ENCODE data around the gene PACSIN2.

Gene PACSIN2

DNA sequence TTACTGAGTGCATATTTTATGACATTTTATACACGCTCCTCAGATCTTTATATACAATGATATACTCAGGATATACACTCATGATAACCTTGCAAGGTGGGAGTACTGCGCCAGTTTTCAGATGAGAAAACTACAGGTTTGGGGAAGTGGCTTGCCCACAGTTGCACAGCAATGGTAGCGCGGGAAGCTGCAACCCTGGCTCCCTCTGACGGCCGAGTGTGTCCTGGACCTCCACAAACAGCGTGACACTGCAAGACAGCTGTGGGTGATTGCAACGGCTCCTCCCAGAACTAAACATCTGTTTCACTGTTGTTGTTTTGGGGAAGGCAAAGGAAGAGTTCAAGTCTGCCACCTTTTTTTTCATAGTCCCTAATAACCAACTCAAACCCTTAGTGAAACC, 47.0 kb downstream of the PACSIN2 start:
- Histone ChIP-seq H3K9me3 (ENCODE audit: insufficient read depth, low read length, severe bottlenecking) (no peaks in the 10 kb centered on the region), H3K27me3 (ENCODE audit: insufficient read depth, low read length, poor library complexity) (no peaks in the 10 kb centered on the region), H3K79me2 (ENCODE audit: insufficient read depth, low read length) (peaks cover 71% of the 10 kb centered on the region), H3K36me3 (ENCODE audit: insufficient read depth, low read length) (peaks cover 7% of the 10 kb centered on the region; the same call in 1 of the 2 replicates), H2AFZ (ENCODE audit: low read depth, low read length) (no peak overlapping the region), H3K4me2 (ENCODE audit: insufficient read depth, low read length) (no peak overlapping the region), H3K4me1 (ENCODE audit: insufficient read depth, low read length) (peaks cover 9% of the 10 kb centered on the region), H3K27ac (ENCODE audit: low read length) (no peak overlapping the region), H3K9ac (ENCODE audit: low read depth, low read length) (no peak overlapping the region), H3K4me3 (ENCODE audit: low read depth in 1 of 2, low read length in 2 of 2) (no peak overlapping the region), H4K20me1 (ENCODE audit: insufficient read depth, low read length) (peaks cover 38% of the 10 kb centered on the region)
- TF ChIP-seq EZH2 (IDR thresholded peaks at IDR 0.05; ENCODE audit: borderline replicate concordance, low read depth, low read length, severe bottlenecking): no peak
- TF ChIP-seq, protein P1, sequence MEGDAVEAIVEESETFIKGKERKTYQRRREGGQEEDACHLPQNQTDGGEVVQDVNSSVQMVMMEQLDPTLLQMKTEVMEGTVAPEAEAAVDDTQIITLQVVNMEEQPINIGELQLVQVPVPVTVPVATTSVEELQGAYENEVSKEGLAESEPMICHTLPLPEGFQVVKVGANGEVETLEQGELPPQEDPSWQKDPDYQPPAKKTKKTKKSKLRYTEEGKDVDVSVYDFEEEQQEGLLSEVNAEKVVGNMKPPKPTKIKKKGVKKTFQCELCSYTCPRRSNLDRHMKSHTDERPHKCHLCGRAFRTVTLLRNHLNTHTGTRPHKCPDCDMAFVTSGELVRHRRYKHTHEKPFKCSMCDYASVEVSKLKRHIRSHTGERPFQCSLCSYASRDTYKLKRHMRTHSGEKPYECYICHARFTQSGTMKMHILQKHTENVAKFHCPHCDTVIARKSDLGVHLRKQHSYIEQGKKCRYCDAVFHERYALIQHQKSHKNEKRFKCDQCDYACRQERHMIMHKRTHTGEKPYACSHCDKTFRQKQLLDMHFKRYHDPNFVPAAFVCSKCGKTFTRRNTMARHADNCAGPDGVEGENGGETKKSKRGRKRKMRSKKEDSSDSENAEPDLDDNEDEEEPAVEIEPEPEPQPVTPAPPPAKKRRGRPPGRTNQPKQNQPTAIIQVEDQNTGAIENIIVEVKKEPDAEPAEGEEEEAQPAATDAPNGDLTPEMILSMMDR (IDR thresholded peaks at IDR 0.05; ENCODE audit: borderline replicate concordance, extremely low read depth, low read length, poor library complexity, severe bottlenecking): no peak
- DNase-seq (no peak), ATAC-seq (ENCODE audit: insufficient read depth, low read depth) (no peak)

DNA sequence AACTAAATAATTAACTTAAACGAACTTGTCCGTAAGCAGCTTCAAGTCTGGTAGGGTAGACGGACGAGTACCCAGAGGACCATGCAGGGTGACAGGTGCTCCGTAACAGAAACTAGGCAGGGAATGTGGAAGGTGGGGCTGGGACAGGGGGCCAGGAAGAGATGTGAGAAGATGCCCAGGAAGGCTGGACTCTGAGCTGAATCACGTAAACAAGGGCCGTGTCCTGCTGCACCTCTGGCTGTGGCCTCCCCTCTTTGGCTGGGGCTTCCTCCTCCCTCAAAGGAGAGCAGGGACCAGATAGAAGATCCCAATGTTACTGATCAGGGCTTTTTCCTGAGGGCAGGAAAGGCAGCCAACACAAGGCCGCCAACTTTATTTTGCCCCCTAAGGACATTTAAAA, 47.9 kb downstream of the PACSIN2 start:
- Histone ChIP-seq H4K20me1 (ENCODE audit: insufficient read depth, low read length) (peaks cover 45% of the 10 kb centered on the region), H3K9ac (ENCODE audit: low read depth, low read length) (no peak overlapping the region), H3K4me3 (ENCODE audit: low read depth in 1 of 2, low read length in 2 of 2) (no peak overlapping the region), H3K4me1 (ENCODE audit: insufficient read depth, low read length) (peaks cover 9% of the 10 kb centered on the region), H3K27ac (ENCODE audit: low read length) (no peak overlapping the region), H2AFZ (ENCODE audit: low read depth, low read length) (no peak overlapping the region), H3K9me3 (ENCODE audit: insufficient read depth, low read length, severe bottlenecking) (no peaks in the 10 kb centered on the region), H3K27me3 (ENCODE audit: insufficient read depth, low read length, poor library complexity) (no peaks in the 10 kb centered on the region), H3K79me2 (ENCODE audit: insufficient read depth, low read length) (peaks cover 73% of the 10 kb centered on the region), H3K4me2 (ENCODE audit: insufficient read depth, low read length) (no peak overlapping the region), H3K36me3 (ENCODE audit: insufficient read depth, low read length) (peaks cover 7% of the 10 kb centered on the region; the same call in 1 of the 2 replicates)
- no peak for ATAC-seq (ENCODE audit: insufficient read depth, low read depth)
- no peak for TF ChIP-seq EZH2 (IDR thresholded peaks at IDR 0.05; ENCODE audit: borderline replicate concordance, low read depth, low read length, severe bottlenecking)
- TF ChIP-seq, protein P1 (IDR thresholded peaks at IDR 0.05; ENCODE audit: borderline replicate concordance, extremely low read depth, low read length, poor library complexity, severe bottlenecking): no peak
- no peak for DNase-seq

GRCh38 chr22:42966497-42966896, 48.5 kb downstream of the PACSIN2 start:
- H3K9ac ChIP-seq (ENCODE audit: low read depth, low read length): no peak overlapping the region
- peaks cover 9% of the 10 kb centered on the region for H3K4me1 ChIP-seq (ENCODE audit: insufficient read depth, low read length)
- ATAC-seq (ENCODE audit: insufficient read depth, low read depth) (no peak), DNase-seq (no peak)
- no peak overlapping the region for H3K4me3 ChIP-seq (ENCODE audit: low read depth in 1 of 2, low read length in 2 of 2)
- no peak overlapping the region for H3K4me2 ChIP-seq (ENCODE audit: insufficient read depth, low read length)
- H2AFZ ChIP-seq (ENCODE audit: low read depth, low read length): no peak overlapping the region
- H3K27ac ChIP-seq (ENCODE audit: low read length): no peak overlapping the region
- TF ChIP-seq EZH2 (IDR thresholded peaks at IDR 0.05; ENCODE audit: borderline replicate concordance, low read depth, low read length, severe bottlenecking): no peak
- TF ChIP-seq, protein P1 (IDR thresholded peaks at IDR 0.05; ENCODE audit: borderline replicate concordance, extremely low read depth, low read length, poor library complexity, severe bottlenecking): no peak
- H4K20me1 ChIP-seq (ENCODE audit: insufficient read depth, low read length): peaks cover 50% of the 10 kb centered on the region
- H3K9me3 ChIP-seq (ENCODE audit: insufficient read depth, low read length, severe bottlenecking): no peaks in the 10 kb centered on the region
- peaks cover 7% of the 10 kb centered on the region; the same call in 1 of the 2 replicates for H3K36me3 ChIP-seq (ENCODE audit: insufficient read depth, low read length)
- no peaks in the 10 kb centered on the region for H3K27me3 ChIP-seq (ENCODE audit: insufficient read depth, low read length, poor library complexity)
- peaks cover 77% of the 10 kb centered on the region for H3K79me2 ChIP-seq (ENCODE audit: insufficient read depth, low read length)
